BLaER1 (cell line): ENCODE results near the gene OGFOD3.
A peak's percentile ranks its signal among the peaks of the same experiment; 100 is the strongest.

Experiments
- H3K27ac ChIP-seq: shearing (Covaris generic); formaldehyde crosslinking; 2 replicates; pipeline ENCODE4 v1.8.1; 2022
- H3K27me3 ChIP-seq: shearing (Covaris generic); formaldehyde crosslinking; 2 replicates; pipeline ENCODE4 v1.8.1; 2022
- H3K36me3 ChIP-seq: shearing (Covaris generic); formaldehyde crosslinking; 2 replicates; pipeline ENCODE4 v1.8.1; 2022
- H3K4me1 ChIP-seq: shearing (Covaris generic); formaldehyde crosslinking; 2 replicates; pipeline ENCODE4 v1.8.1; 2022
- H3K4me2 ChIP-seq: shearing (Covaris generic); formaldehyde crosslinking; 2 replicates; pipeline ENCODE4 v1.8.1; 2022
- H3K4me3 ChIP-seq: shearing (Covaris generic); formaldehyde crosslinking; 2 replicates; pipeline ENCODE4 v1.8.1; 2022
- H3K9ac ChIP-seq: shearing (Covaris generic); formaldehyde crosslinking; 2 replicates; pipeline ENCODE4 v1.8.1; 2022
- H3K9me3 ChIP-seq: shearing (Covaris generic); formaldehyde crosslinking; 2 replicates; pipeline ENCODE4 v1.8.1; 2022
- H4K20me1 ChIP-seq: shearing (Covaris generic); formaldehyde crosslinking; 2 replicates; pipeline ENCODE4 v1.8.1; 2022
- Cebpa-rat ChIP-seq: shearing (Covaris generic); IDR thresholded peaks from 2 replicates; pipeline ENCODE4 v1.8.1; 2022

OGFOD3 gene

DNA sequence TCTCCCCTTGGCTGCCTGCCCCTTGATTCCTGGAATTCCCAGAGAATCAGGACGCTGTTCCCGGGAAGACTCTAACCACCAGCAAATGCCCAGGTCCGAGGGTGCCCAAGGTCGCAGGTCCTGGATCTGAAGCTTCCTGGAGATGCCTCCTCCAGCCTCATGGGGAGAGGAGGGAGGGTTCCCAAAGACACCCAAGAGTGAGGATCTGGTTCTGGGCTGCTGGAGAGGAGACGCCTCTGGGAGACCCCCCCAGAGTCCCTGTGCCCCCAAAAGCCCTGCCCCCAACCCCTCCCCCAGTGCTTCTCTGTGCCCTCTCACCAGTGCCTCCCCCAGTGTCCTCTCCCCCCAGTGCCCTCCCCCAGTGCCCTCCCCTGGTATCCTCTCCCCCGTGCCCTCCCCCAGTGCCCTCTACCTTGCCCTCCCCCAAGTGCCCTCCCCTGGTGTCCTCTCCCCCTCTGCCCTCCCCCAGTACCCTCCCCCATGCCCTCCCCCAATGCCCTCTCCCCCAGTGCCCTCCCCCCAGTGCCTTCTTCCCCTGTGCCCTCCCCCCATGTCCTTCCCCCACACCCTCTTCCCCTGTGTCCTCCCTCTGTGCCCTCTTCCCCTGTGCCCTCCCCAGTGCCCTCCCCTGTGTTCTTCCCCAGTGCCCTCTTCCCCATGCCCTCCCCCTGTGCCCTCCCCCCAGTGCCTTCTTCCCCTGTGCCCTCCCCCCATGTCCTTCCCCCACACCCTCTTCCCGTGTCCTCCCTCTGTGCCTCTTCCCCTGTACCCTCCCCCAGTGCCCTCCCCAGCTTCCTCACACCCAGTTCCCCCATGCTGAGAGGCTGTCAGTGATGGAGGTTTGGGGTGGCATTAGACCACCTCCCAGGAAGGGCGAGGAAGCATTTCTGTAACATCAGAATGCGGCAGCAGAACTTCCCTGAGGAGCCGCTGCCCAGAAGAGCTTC, 78.5 kb downstream of the OGFOD3 start:
- Histone ChIP-seq H3K4me1 (peaks cover 54% of the 10 kb centered on the region), H3K27ac (peak overlapping the region; percentile 54; the same call in 1 of the 2 replicates), H3K4me3 (no peak overlapping the region), H3K4me2 (peak overlapping the region; percentile 97), H3K9ac (no peak overlapping the region), H3K36me3 (no peaks in the 10 kb centered on the region), H3K27me3 (no peaks in the 10 kb centered on the region), H4K20me1 (peaks cover under 1% of the 10 kb centered on the region; the same call in 1 of the 2 replicates), H3K9me3 (peaks cover 11% of the 10 kb centered on the region)
- no peak for TF ChIP-seq Cebpa-rat
